ENCODE data around the gene MTARC2. TPM values are rescaled to one million over a fixed set of nuclear protein-coding genes. Genes with fewer than 3 reads are reported as not detected.

MTARC2 gene
- total RNA-seq, 1 experiment from 2014 or later = not detected

GRCh38 chr1:220810963-220811362 lies 62.8 kb downstream of the MTARC2 start:
- intact Hi-C loops (cut with micrococcal nuclease; ENCODE audit: unreplicated experiment) = loop anchor here (1.0 to 5.0 kb wide), 3 partner anchors 392 to 1646 kb away; no protein-coding TSS in a partner anchor
- ChIA-PET POLR2A (ENCODE audit: low non-redundant PET) (no interaction called here), CTCF (no interaction called here)
- TF ChIP-seq EZH2 (IDR thresholded peaks at IDR 0.05; ENCODE audit: borderline replicate concordance, low read depth, low read length, poor library complexity, severe bottlenecking) (no peak), CTCF (conservative IDR thresholded peaks at IDR 0.05; ENCODE audit: low read depth, low read length) (no peak)
- BruUV-seq (replicated peaks) = no TSS peak
- H3K36me3 ChIP-seq (ENCODE audit: insufficient read depth, low read length, poor library complexity, severe bottlenecking) = no peaks in the 10 kb centered on the region
- H3K4me1 ChIP-seq (ENCODE audit: insufficient read depth, low read length, poor library complexity, severe bottlenecking) = peaks cover 7% of the 10 kb centered on the region
- no peak overlapping the region for H3K27ac ChIP-seq (ENCODE audit: low read depth, low read length, poor library complexity, severe bottlenecking)
- H3K9me3 ChIP-seq (ENCODE audit: low read depth, low read length, poor library complexity, severe bottlenecking) = no peaks in the 10 kb centered on the region
- no peak overlapping the region for H3K4me3 ChIP-seq (ENCODE audit: low read depth, low read length, poor library complexity, severe bottlenecking)
- DNase-seq (ENCODE audit: low spot score) = no peak
- no peaks in the 10 kb centered on the region for H3K27me3 ChIP-seq (replicated peaks; ENCODE audit: insufficient read depth, low read depth, low read length, poor library complexity)

GRCh38 chr1:220811695-220812094 lies 63.6 kb downstream of the MTARC2 start:
- CTCF ChIA-PET = no interaction called here
- no peak for TF ChIP-seq CTCF (conservative IDR thresholded peaks at IDR 0.05; ENCODE audit: low read depth, low read length)
- TF ChIP-seq EZH2 (IDR thresholded peaks at IDR 0.05; ENCODE audit: borderline replicate concordance, low read depth, low read length, poor library complexity, severe bottlenecking) = no peak

GRCh38 chr1:220812308-220812707 lies 64.2 kb downstream of the MTARC2 start:
- BruUV-seq (replicated peaks) = no TSS peak
- intact Hi-C loops (cut with micrococcal nuclease; ENCODE audit: unreplicated experiment) = loop anchor here (5.0 kb wide), 1 partner anchor 1645 kb away; no protein-coding TSS in a partner anchor
- ChIA-PET CTCF (no interaction called here), POLR2A (ENCODE audit: low non-redundant PET) (no interaction called here)
- no peak for TF ChIP-seq EZH2 (IDR thresholded peaks at IDR 0.05; ENCODE audit: borderline replicate concordance, low read depth, low read length, poor library complexity, severe bottlenecking)
- TF ChIP-seq CTCF (conservative IDR thresholded peaks at IDR 0.05; ENCODE audit: low read depth, low read length) = no peak
- no peak for DNase-seq (ENCODE audit: low spot score)
- Histone ChIP-seq H3K4me3 (ENCODE audit: low read depth, low read length, poor library complexity, severe bottlenecking) (no peak overlapping the region), H3K27ac (ENCODE audit: low read depth, low read length, poor library complexity, severe bottlenecking) (no peak overlapping the region), H3K9me3 (ENCODE audit: low read depth, low read length, poor library complexity, severe bottlenecking) (no peaks in the 10 kb centered on the region), H3K4me1 (ENCODE audit: insufficient read depth, low read length, poor library complexity, severe bottlenecking) (peaks cover 7% of the 10 kb centered on the region), H3K36me3 (ENCODE audit: insufficient read depth, low read length, poor library complexity, severe bottlenecking) (no peaks in the 10 kb centered on the region), H3K27me3 (replicated peaks; ENCODE audit: insufficient read depth, low read depth, low read length, poor library complexity) (no peaks in the 10 kb centered on the region)

More at GRCh38 chr1:220811695-220812094, 63.6 kb downstream of the MTARC2 start:
- H3K36me3 ChIP-seq (ENCODE audit: insufficient read depth, low read length, poor library complexity, severe bottlenecking) = no peaks in the 10 kb centered on the region
- POLR2A ChIA-PET (ENCODE audit: low non-redundant PET) = no interaction called here
- intact Hi-C loops (cut with micrococcal nuclease; ENCODE audit: unreplicated experiment) = loop anchor here (2.0 to 5.0 kb wide), 2 partner anchors 391 to 1646 kb away; no protein-coding TSS in a partner anchor
- no peak overlapping the region for H3K27ac ChIP-seq (ENCODE audit: low read depth, low read length, poor library complexity, severe bottlenecking)
- H3K27me3 ChIP-seq (replicated peaks; ENCODE audit: insufficient read depth, low read depth, low read length, poor library complexity) = no peaks in the 10 kb centered on the region
- H3K4me3 ChIP-seq (ENCODE audit: low read depth, low read length, poor library complexity, severe bottlenecking) = no peak overlapping the region
- H3K4me1 ChIP-seq (ENCODE audit: insufficient read depth, low read length, poor library complexity, severe bottlenecking) = peaks cover 7% of the 10 kb centered on the region
- no peak for DNase-seq (ENCODE audit: low spot score)
- BruUV-seq (replicated peaks) = no TSS peak
- no peaks in the 10 kb centered on the region for H3K9me3 ChIP-seq (ENCODE audit: low read depth, low read length, poor library complexity, severe bottlenecking)
